ENCODE results near the gene DENND2C.

GRCh38 chr1:114589122-114589521 lies 80.7 kb downstream of the DENND2C start:
- TF ChIP-seq POLR2AphosphoS5 (IDR thresholded peaks at IDR 0.05; ENCODE audit: low read depth, low read length) (no peak), REST (IDR thresholded peaks at IDR 0.05; ENCODE audit: insufficient read depth in 1 of 2, low read depth in 2 of 2, low read length in 2 of 2) (no peak), TAF1 (IDR thresholded peaks at IDR 0.05; ENCODE audit: borderline replicate concordance, insufficient read depth, low read length) (no peak), FOXP2 (optimal IDR thresholded peaks at IDR 0.05; ENCODE audit: borderline replicate concordance, extremely low read depth, extremely low read length, insufficient read depth) (no peak), SIN3A (IDR thresholded peaks at IDR 0.05; ENCODE audit: borderline replicate concordance, insufficient read depth, low read length) (no peak)
